SK-N-MC (cell line): ENCODE results near the gene ANKS1A.

Experiments used
- EZH2 ChIP-seq: fragments of 200-600 bp; sonication (generic); IDR thresholded peaks from one replicate; pipeline ENCODE4 v1.6.1; 2017; ENCODE audit warnings: antibody characterized with exemption
- FOXP2 ChIP-seq: optimal IDR thresholded peaks from 2 replicates; pipeline ENCODE3; 2011; ENCODE audit warnings: mild to moderate bottlenecking, moderate library complexity; ENCODE audit not compliant: insufficient read depth; ENCODE audit errors: extremely low read length, control extremely low read depth
- POLR2AphosphoS5 ChIP-seq: IDR thresholded peaks from 2 replicates; pipeline ENCODE4 v1.6.1; 2012; ENCODE audit warnings: mild to moderate bottlenecking, low read depth, low read length, borderline replicate concordance

GRCh38 chr6:35064290-35064689 is 175.2 kb downstream of the ANKS1A start:
- TF ChIP-seq POLR2AphosphoS5 (no peak), EZH2 (no peak), FOXP2 (no peak)
